GM23338 (cell line): ENCODE data around the gene CCNT2. TPM values are rescaled to one million over a fixed set of nuclear protein-coding genes. Genes with fewer than 3 reads are reported as not detected.

Experiments used
- ATAC-seq: fragments of 200-7000 bp; cut with Tn5 transposase; 3 replicates; pipeline ENCODE4 v1.9.1; 2020
- DNase-seq: peaks from one replicate; pipeline ENCODE4 v3.0.0-alpha.2; 2015; ENCODE audit warnings: low spot score
- H2AFZ ChIP-seq: fragments of 200-600 bp; sonication (generic); 2 replicates; pipeline ENCODE4 v1.8.0; 2016; ENCODE audit warnings: antibody characterized with exemption, mild to moderate bottlenecking, moderate library complexity
- H3F3A ChIP-seq: fragments of 200-600 bp; sonication (generic); replicated peaks from 2 replicates; pipeline ENCODE4 v1.8.0; 2017; ENCODE audit warnings: antibody characterized with exemption, mixed run types, low read depth
- H3K27ac ChIP-seq: fragments of 200-600 bp; sonication (generic); 2 replicates; pipeline ENCODE4 v1.6.1; 2016; ENCODE audit warnings: low read depth
- H3K27me3 ChIP-seq: fragments of 200-600 bp; sonication (generic); 2 replicates; pipeline ENCODE4 v1.8.0; 2016; ENCODE audit warnings: mild to moderate bottlenecking, mixed run types, moderate library complexity; ENCODE audit not compliant: insufficient read depth
- H3K36me3 ChIP-seq: fragments of 200-600 bp; sonication (generic); 2 replicates; pipeline ENCODE4 v1.8.0; 2016; ENCODE audit warnings: mild to moderate bottlenecking; ENCODE audit not compliant: insufficient read depth
- H3K4me1 ChIP-seq: fragments of 200-600 bp; sonication (generic); 2 replicates; pipeline ENCODE4 v1.8.0; 2016; ENCODE audit warnings: mild to moderate bottlenecking, moderate library complexity; ENCODE audit not compliant: insufficient read depth
- H3K4me2 ChIP-seq: fragments of 200-600 bp; sonication (generic); 2 replicates; pipeline ENCODE4 v1.7.1; 2017; ENCODE audit warnings: mixed run types
- H3K4me3 ChIP-seq: fragments of 200-600 bp; sonication (generic); 2 replicates; pipeline ENCODE4 v1.6.1; 2016; ENCODE audit warnings: mixed run types
- H3K79me2 ChIP-seq: fragments of 200-600 bp; sonication (generic); replicated peaks from 2 replicates; pipeline ENCODE4 v1.8.0; 2017; ENCODE audit warnings: mild to moderate bottlenecking; ENCODE audit not compliant: insufficient read depth
- H3K9me2 ChIP-seq: fragments of 200-600 bp; sonication (generic); 2 replicates; pipeline ENCODE4 v1.8.0; 2017; ENCODE audit not compliant: insufficient read depth
- H4K20me1 ChIP-seq: fragments of 200-600 bp; sonication (generic); replicated peaks from 2 replicates; pipeline ENCODE4 v1.8.0; 2017; ENCODE audit warnings: mild to moderate bottlenecking; ENCODE audit not compliant: insufficient read depth
- H3K27ac Mint-ChIP-seq: 2 replicates; pipeline ENCODE4 v1.8.0; 2020; ENCODE audit warnings: inconsistent platforms, mild to moderate bottlenecking, moderate library complexity, mixed read lengths
- H3K27me3 Mint-ChIP-seq: 3 replicates; pipeline ENCODE4 v1.8.0; 2022; ENCODE audit warnings: low read depth, mild to moderate bottlenecking, moderate library complexity, mixed read lengths, inconsistent platforms; ENCODE audit not compliant: insufficient read depth, poor library complexity
- H3K36me3 Mint-ChIP-seq: 3 replicates; pipeline ENCODE4 v1.8.0; 2021; ENCODE audit warnings: low read depth, mild to moderate bottlenecking, inconsistent platforms, moderate library complexity, mixed read lengths
- H3K4me1 Mint-ChIP-seq: 3 replicates; pipeline ENCODE4 v1.8.0; 2020; ENCODE audit warnings: mild to moderate bottlenecking, inconsistent platforms, mixed read lengths
- H3K4me3 Mint-ChIP-seq: 3 replicates; pipeline ENCODE4 v1.8.0; 2021; ENCODE audit warnings: moderate library complexity, mild to moderate bottlenecking, inconsistent platforms, mixed read lengths
- H3K9me3 Mint-ChIP-seq: 3 replicates; pipeline ENCODE4 v1.8.0; 2020; ENCODE audit warnings: moderate library complexity, mild to moderate bottlenecking, inconsistent platforms, mixed read lengths
- CREB1 ChIP-seq: fragments of 250-450 bp; sonication (Bioruptor Pico); IDR thresholded peaks from 2 replicates; pipeline ENCODE4 v1.5.0; 2020; ENCODE audit warnings: low read depth, mild to moderate bottlenecking, moderate library complexity
- CTCF ChIP-seq, 2 experiments: fragments of 200-600 bp in 1 of 2; sonication (generic) in 1 of 2; conservative IDR thresholded peaks; 2 replicates each; pipeline versions ENCODE4 v1.5.1 to v1.6.1; 2016 to 2017; ENCODE audit warnings: antibody characterized with exemption in 2 of 2, low read depth in 2 of 2, mild to moderate bottlenecking in 2 of 2, moderate library complexity in 1 of 2
- EZH2phosphoT487 ChIP-seq: fragments of 200-600 bp; sonication (generic); IDR thresholded peaks from one replicate; pipeline ENCODE4 v1.8.1; 2018; ENCODE audit warnings: antibody characterized with exemption; ENCODE audit not compliant: unreplicated experiment
- NANOG ChIP-seq: IDR thresholded peaks from 2 replicates; pipeline ENCODE4 v1.6.1; 2016; ENCODE audit warnings: antibody characterized with exemption, borderline replicate concordance
- POLR2AphosphoS5 ChIP-seq: IDR thresholded peaks from 2 replicates; pipeline ENCODE4 v1.6.1; 2016; ENCODE audit warnings: antibody characterized with exemption, low read depth
- REST ChIP-seq: IDR thresholded peaks from one replicate; pipeline ENCODE4 v1.6.1; 2018; ENCODE audit warnings: antibody characterized with exemption; ENCODE audit not compliant: unreplicated experiment
- STAT1 ChIP-seq: IDR thresholded peaks from one replicate; pipeline ENCODE4 v1.6.1; 2016; ENCODE audit warnings: antibody characterized with exemption; ENCODE audit not compliant: unreplicated experiment
- ZNF114 ChIP-seq: fragments of 250-450 bp; sonication (Bioruptor Pico); IDR thresholded peaks from 2 replicates; pipeline ENCODE4 v1.5.0; 2020; ENCODE audit warnings: mild to moderate bottlenecking, moderate library complexity
- ZNF462 ChIP-seq: fragments of 250-450 bp; sonication (Bioruptor Pico); IDR thresholded peaks from 2 replicates; pipeline ENCODE4 v1.5.0; 2020; ENCODE audit warnings: mild to moderate bottlenecking, moderate library complexity
- polyA plus RNA-seq: library from polyadenylated mRNA; unstranded; fragments of >200 nt; fragmentation: Nextera tagmentation; extraction: Ambion mirVana; gene quantifications from 2 replicates; pipeline ENCODE4 v1.2.1, GENCODE V29; 2016
- total RNA-seq: library from RNA; depleted of rRNA; stranded (reverse); fragments of >200 nt; shearing (Covaris generic); gene quantifications from 2 replicates; pipeline ENCODE4 v1.2.3, GENCODE V29; 2014

CCNT2 gene
- total and polyA plus RNA-seq, 2 experiments from 2014 or later, result 22.5 to 46.5 TPM

- ATAC-seq, result no peak
- H3K27me3 Mint-ChIP-seq, result no peaks in the 10 kb centered on the region
These were observed 7.8 kb downstream of the CCNT2 start for GRCh38 chr2:134926231-134926931.

More at GRCh38 chr2:134926231-134926931, 7.8 kb downstream of the CCNT2 start:
- Mint-ChIP-seq H3K27ac (peak overlapping the region; percentile 82), H3K4me1 (peaks cover 39% of the 10 kb centered on the region), H3K36me3 (peaks cover 15% of the 10 kb centered on the region; the same call in 2 of the 3 replicates), H3K9me3 (no peaks in the 10 kb centered on the region), H3K4me3 (no peak overlapping the region)
- peak; percentile 8 for DNase-seq
- Histone ChIP-seq H2AFZ (no peak overlapping the region), H3K4me2 (no peak overlapping the region), H3K4me3 (no peak overlapping the region), H3K27ac (no peak overlapping the region; the same call in 1 of the 2 replicates), H3K79me2 (peaks cover 100% of the 10 kb centered on the region), H4K20me1 (peaks cover 70% of the 10 kb centered on the region), H3K36me3 (no peaks in the 10 kb centered on the region), H3K27me3 (no peaks in the 10 kb centered on the region), H3K9me2 (no peaks in the 10 kb centered on the region), H3K4me1 (peaks cover 32% of the 10 kb centered on the region), H3F3A (no peaks in the 10 kb centered on the region)
- TF ChIP-seq REST, result no peak
- no peak for TF ChIP-seq ZNF114
- no peak for TF ChIP-seq ZNF462 (CRISPR knock-in tag)
- TF ChIP-seq NANOG, result no peak
- no peak for TF ChIP-seq CREB1 (CRISPR knock-in tag)
- no peak for TF ChIP-seq EZH2phosphoT487
- no peak for TF ChIP-seq POLR2AphosphoS5
- no peak for TF ChIP-seq STAT1
- no peak for TF ChIP-seq CTCF (conservative IDR thresholded peaks at IDR 0.05; ENCODE audit: low read depth in 2 of 2)
